ENCODE data around the gene ZSCAN2.
"Not testable (repeated sequence)": the region's sequence is repeated elsewhere in the genome, so short reads cannot be mapped to it uniquely, and the experiment has no call there.

Gene ZSCAN2

DNA sequence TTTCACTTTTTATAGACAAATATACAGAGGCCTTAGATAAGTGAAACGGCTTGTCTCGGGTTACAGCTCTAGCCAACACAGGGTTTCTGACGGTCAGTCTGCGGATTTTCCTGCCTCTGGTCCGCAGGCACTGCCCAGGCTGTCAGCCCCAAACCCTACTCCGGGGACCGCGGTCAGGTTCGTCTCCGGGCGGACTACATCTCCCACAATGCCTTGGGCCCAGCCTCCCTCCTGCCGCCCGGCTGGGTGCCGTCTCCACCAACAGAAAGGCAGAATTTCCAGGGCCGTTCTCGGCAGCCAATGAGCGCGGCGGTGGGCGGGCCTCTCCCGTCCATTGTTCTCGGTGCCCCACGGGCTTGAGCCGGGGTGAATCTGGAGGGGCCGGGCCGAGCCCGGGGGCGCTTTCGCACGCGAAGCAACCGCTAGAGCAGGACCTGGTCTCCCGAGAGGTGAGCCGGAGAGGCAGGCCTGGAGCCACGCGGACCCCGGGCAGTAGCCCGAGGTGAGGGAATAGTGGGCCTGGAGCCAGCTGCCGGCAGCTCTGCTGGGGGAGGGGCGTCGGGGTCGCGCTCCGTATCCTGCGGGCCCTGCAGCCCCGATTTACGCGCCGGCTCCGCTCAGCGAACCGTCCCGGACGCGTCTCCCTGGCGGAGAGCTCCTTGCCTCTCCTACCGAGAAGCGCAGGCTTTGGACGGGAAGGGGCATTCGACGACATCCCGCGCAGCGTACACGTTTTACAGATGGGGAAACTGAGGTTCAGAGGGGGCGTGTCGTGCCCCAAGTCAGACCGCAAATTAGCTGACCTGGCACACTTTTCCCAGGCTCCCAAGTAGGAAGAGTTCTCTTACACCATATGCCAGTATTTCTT is at the start of gene ZSCAN2:
Gene ZSCAN2, plus strand, starts transcription at position 323 of the 868 bp plus-strand sequence. CDS start 2,919 bp downstream, outside the sequence.
- peak; percentile 90 for DNase-seq

DNA sequence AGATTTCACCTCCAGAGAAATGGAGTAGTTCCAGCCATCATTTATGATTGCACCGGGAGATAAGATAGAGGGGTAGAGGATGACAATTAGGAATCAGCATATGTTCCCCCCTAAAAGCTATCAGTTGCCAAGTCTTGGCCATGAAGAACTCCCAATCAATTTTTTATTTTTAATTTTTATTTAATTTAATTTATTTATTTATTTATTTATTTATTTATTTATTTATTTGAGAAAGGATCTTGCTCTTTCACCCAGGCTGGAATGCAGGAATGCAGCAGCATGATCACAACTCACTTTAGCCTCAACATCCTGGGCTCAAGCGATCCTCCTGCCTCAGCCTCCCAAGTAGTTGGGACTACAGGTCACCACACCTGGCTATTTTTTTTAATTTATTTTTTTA is 49.2 kb upstream of the ZSCAN2 start:
- DNase-seq, result not testable (repeated sequence)

DNA sequence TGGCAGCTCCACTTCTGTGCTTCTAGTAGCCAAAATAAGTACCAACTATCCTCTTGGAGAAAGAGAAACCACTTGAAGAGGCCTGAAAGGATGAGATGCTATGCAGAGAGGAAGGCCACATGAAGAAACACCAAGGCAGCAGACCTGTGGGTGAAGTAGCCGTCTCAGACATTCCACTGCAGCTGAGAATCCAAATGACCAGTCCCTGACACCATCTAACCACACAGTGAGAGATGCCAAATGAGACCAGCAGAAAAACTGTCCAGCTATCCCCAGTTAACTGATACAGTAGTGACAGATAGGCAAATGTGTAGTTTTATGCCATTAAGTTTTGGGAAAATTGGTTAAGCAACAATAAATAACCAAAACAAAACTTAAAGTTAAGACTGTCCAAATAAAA is 47.9 kb upstream of the ZSCAN2 start:
- no peak for DNase-seq

DNA sequence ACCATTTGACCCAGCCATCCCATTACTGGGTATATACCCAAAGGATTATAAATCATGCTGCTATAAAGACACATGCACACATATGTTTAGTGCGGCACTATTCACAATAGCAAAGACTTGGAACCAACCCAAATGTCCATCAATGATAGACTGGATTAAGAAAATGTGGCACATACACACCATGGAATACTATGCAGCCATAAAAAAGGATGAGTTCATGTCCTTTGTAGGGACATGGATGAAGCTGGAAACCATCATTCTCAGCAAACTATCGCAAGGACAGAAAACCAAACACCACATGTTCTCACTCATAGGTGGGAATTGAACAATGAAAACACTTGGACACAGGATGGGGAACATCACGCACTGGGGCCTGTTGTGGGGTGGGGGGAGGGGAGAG is 44.1 kb upstream of the ZSCAN2 start:
- not testable (repeated sequence) for DNase-seq

DNA sequence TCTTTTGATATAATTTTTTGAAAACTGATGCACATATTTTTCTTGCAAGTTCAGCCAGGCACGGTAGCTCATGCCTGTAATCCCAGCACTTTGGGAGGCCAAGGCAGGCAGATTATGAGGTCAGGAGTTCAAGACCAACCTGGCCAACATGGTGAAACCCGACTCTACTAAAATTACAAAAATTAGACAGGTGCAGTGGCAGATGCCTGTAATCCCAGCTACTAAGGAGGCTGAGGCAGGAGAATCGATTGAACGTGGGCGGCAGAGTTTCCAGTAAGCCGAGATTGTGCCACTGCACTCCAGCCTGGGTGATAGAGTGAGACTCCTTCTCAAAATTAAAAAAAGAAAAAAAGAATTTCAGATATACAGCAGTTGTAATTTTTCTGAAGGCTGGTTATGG is 32.8 kb upstream of the ZSCAN2 start:
- peak; percentile 28 for DNase-seq

DNA sequence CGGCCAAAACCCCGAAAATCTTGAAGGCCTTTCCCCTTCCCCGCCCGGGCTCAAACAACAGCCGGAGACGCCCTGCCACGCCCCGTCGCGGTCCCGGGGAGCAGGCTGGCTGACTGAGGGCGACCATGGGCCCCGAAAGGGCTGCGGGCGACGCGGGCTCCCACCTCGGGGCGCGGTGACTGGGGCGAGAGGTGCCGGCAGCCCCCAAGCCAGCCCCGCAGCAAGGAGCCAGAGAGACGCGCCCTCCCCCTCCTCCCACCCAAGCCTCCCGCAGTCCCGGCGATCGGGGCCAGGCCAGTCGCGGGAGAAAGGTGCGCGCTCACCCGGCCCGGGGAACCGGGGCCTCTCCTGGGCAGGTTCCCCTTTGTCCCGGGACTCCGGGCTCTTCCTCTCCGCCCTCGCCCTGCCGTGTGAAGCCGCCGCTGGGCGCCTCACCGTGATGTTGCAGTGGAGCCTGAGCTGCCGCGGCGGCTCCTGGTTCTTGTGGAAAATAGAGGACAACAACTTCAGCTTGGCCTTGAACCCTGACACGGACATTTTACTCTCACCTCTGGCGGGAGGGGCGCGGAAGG is 30.6 kb upstream of the ZSCAN2 start:
- no peak for DNase-seq

DNA sequence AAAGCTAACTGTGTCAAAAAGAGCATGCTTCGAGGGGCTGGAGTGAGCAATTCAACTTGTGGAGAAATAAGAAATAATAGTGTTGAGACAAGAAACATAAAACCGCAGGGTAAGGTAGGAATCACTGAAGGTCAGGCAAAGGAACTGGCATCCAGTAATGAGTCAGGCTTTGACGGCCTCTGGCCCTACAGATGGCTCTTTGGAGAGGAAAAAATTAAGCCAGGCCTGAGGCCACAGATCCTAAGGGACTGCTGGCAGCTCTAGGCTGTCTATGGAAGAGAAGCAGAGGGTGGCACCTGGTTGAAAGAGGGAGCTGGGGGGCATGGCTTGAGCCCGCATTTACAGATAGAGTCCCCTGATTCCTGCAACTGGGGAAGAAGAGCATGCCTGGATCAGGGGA is 28.6 kb upstream of the ZSCAN2 start:
- DNase-seq, result no peak

DNA sequence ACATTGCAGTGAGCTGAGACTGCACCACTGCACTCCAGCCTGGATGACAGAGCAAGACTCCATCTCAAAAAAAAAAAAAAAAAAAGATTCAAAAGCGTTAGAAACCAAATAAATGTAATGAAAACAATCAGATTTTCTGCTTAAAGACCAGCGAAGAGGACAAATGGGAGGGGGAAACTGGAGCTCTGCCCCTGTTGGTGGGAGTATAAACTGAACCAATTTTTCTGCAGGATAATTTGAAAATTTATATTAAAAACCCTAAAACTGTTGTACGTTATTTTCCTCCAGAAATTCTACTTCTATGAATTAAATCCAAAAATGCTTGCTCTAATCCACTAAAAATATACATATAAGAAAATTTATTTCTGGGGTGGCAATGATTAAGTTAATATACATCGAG is 25.3 kb upstream of the ZSCAN2 start:
- DNase-seq, result no peak

DNA sequence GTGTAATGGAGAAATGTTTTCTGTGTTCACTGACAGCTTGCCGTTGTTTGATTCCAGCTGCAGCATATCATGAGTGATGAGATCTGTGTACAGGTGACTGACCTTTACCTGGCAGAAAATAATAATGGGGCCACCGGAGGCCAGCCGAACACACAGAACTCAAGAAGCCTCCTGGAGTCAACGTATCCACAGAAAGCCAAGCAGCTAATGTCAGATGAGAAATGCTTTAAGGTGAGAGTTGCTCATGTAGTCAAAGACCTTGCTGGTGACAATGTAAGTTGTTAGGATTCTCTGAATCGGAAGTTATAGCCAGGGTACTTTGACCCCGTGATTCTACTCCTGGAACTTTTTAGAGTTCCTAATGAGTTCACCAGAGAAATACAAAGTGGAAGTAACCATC is 22.9 kb upstream of the ZSCAN2 start:
- not testable (repeated sequence) for DNase-seq

DNA sequence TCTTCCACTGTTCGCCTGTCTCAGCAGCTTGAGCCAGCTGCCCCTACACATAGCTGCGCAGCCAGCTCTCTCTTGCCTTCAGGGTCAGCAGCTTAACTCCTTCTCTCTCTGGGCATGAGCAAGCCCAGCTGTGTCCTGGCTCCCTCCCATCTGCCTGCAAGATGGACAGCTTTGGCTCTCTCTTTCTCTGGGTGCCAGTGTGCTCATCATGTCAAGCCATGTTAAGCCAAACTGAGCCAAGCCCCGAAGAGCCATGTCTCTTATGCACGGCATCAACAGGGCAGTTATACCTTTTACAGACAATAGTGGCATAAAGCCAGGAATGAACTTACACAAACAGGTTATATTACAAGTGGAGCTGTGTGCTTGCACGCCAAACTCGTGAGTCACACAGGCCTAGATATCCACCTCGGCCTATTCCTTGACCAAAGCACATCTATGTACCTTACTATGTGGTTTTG is 21.5 kb upstream of the ZSCAN2 start:
- peak; percentile 25 for DNase-seq

DNA sequence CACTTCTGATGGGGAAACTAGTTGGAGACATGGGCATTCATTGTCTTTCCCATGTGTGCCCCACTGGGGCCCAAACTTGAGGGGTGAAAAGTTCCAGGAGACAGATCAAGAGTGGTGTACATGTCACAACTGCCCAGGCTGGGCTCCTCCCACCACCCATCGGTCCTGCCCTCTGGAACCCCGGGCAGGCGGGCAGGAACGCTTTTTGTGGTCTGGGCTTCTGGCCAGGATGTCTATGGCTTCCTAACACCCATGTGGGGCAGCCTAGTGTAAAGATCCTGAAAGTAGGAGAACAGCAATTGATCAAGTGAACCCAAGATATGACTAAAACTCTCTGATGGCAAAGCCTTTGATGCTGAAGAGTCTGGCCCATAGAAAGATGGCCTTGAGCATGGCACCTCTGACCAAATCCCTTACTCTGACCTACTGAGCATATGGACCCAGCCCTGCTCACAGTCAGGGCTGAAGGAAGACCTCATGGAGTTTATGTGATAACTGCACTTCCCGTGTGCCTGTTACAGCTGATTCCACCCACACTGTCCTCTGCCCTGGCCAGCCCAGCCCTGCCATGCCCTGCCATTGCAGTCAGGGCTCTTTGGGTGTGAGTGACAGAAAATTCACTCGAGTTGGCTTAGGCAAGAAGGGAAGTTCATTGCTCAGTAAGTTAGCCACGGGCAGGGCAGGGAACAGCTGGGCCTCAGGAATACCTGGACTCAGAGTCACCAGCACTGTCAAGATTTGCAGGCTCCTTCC is 19.0 kb upstream of the ZSCAN2 start:
- DNase-seq, result not testable (repeated sequence)

DNA sequence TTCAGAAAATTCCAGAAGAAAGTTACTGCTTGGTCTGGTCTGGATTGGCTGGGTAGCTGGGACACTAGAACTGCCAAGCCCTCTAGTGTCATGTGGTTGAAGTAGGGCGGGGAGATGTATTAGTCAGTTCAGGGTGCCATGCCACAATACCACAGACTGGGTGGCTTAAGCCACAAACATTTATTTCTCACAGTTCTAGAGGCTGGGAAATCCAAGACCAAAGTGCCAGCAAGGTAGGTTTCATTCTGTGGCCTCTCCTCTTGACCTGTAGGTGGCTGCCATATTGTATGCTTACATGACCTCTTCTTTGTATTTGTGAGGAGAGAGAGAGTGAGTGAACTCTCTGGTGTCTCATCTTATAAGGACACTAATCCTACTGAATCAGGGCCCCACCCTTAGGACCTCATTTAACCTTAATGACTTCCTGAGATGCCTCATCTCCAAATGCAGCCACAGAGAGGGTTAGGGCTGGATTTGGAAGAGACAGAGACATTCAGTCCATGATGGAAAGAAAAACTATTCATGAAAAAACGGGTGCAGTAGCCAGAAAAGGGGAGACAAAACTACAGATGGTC is 18.1 kb upstream of the ZSCAN2 start:
- no peak for DNase-seq

DNA sequence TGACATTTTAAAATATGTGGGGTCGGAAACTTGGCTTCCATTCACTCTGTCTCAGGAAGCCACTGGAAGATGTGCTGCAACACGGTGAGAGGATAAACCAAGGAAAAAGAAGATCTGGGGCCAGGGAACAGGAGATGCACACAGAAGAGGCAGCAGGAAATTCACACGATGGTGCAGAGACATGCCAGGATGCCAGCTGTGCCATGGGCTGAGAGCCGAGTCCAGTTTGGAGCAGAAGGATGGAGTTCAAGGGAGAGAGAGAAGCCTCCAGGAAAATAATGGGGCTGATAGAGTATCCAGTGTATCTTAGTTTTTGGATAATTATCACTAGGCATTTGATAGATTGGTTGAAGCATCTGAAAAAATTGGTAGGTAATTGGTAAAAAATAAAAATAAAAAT is 16.9 kb upstream of the ZSCAN2 start:
- DNase-seq, result not testable (repeated sequence)

DNA sequence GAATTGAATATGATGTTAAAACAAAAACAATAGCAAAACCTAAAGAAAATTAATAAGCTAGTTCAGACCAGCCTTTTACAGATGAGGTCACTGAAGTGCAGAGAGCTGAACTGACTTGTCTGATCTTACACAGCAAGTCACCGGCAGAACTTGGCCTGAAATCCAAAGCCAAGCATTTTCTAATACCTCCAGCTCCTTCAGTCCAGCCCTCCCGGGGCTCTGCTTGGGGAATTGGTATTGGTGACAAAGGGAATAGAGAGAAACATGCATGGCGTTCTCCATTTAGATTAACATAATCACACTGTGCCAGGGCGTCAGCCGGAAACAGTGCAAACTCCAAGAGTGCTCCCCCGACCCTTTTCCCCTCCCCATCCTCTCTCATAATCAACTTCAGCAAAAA is 14.1 kb upstream of the ZSCAN2 start:
- DNase-seq, result no peak

DNA sequence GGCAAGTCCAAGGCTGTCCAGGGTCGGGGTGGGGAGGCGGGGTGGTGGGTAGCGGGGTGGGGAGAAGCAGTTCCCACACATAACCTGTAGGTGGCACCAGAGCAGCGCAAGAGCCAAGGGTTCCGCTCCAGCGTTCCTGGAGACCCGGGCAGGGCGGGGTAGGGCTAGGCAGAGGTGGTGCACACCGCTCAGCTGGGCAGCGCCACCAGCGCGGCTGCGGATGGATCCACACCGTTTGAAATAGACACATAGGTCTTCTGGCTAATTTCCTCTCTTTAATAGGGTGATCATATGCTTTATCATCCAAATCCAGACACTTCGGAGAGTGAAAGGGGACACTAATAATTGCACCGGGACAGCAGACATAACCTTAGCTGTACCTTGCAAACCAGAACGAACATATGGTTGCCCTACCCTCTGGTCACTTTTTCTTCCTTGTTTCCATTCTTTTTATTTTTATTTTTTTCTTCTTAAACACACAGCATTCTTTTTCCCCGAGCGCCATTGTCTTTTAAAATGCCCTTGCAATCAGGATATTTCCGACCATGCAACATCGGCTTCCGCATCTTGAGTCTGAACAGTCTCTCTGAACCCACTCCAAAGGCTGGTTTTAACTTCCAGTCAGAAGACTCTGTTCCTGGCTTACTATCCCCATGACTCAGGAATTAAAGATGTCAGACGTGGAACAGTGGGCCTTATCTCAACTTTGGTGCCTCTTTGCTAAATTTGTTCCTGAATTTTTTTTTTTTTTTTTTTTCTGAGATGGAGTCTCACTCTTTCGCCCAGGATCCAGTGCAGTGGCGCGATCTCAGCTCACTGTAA is 12.5 kb upstream of the ZSCAN2 start:
- peak; percentile 60 for DNase-seq

DNA sequence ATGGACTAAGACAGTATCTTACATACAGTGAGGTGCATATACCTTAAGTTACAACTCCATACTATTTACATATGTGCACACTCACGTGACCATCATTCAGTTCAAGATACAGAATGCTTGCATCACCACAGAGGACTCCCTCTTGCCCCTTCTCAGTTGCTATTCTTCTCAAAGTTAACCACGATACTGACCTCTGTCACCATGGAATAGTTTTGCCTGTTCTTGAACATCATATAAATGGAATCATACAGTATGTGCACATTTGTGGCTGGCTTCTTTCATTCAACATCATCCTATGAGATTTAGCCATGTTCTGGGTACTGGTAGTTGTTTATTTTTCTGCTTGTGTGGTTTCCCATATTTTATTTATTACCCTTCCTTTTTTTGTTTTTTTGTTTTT is 10.4 kb upstream of the ZSCAN2 start:
- no peak for DNase-seq

DNA sequence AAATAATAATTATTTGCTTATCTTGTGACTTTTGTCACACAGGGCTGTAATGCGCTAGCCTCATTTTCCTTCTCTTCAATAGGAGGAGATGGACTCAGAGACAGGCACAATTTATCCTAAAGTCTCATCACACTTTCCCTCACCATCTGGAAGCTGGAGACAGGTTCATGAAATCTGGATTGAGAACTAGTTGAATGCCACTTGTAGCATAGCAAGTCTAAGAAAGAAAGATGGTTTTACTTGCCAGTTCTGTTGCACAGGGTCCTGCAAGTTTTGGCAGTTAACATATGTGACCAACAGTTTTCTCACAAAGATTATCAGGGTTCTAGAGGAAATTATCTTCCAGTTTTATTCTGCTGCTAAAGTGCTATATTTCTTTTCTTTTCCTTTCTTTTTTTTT is 9.0 kb upstream of the ZSCAN2 start:
- DNase-seq, result no peak

DNA sequence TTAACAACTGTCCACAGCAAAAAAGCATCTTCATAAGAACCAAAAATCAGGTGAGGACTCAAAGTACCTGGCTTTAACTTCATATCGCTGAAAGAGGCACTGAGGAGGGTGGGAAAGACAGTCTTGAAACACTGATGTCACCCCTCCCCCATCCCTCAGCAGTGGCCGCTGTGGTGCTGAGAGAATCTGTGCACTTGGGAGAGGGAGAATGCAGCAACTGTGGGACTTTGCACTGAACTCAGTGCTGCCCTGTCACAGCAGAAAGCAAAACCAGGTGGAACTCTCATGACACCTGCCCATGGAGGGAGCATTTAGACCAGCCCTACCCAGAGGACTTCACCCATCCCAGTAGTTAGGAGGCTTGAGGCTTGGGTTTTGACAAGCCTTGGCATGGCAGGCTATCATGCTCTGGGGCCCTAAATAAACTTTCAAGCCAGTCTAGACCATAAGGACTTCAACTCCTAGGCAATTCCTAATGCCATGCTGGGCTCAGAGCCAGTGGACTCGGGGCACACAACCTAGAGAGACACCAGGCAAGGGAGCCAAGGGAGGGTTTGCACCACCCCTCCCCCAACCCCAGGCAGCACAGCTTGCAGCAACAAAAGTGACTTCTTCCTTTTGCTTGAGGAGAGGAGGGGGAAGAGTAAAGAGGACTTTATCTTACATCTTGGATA is 6.1 kb upstream of the ZSCAN2 start:
- no peak for DNase-seq

DNA sequence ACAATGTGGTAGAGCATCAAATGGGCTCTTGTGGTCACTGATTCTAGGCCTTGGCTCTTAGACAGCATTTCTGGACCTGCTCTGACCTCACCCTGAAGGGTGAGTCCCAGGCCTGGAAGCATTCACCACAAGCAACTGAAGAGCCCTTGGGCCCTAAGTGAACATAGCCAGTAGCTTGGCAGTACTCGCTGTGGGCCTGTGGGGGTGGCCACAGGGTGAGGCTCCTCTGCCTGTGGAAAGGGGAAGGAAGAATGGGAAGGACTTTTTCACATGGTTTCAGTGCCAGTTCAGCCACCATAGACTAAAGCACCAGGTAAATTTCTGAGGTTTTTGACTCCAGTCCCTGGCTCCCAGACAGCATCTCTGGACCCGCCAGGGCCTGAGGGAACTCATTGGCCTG is 5.1 kb upstream of the ZSCAN2 start:
- DNase-seq, result no peak

DNA sequence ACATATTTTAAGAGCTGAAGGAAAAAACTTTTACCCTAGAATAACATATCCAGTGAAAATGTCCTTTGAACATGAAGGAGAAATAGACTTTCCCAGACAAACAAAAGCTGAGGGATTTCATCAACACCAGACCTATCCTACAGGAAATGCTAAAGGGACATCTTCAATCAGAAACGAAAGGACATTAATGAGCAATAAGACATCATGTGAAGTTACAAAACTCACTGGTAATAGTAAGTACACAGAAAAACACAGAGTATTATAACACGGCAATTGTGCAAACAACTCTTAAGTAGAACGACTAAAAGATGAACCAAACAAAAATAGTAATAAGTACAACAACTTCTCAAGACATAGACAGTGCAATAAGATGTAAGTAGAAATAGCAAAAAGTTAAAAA is 3.5 kb upstream of the ZSCAN2 start:
- no peak for DNase-seq

DNA sequence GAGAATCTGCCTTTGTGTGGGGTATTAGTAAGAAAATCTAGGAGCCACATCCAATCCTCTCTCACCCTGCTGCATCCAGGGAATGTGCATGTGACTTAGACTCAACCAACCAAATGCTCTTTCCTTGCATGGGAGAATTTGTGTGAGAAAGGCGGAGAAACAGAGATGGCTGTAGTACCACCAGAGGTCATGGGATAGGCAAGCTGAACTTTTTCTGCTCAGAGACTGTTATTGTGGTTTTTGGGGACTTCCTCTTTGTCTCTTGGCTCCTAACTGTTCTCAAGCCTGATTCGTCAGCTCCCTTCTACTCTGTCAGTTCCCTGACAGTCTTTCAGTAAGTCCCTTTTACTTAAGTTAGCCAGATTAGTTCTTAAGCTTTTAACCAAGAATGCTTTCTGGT is 2.6 kb upstream of the ZSCAN2 start:
- no peak for DNase-seq

DNA sequence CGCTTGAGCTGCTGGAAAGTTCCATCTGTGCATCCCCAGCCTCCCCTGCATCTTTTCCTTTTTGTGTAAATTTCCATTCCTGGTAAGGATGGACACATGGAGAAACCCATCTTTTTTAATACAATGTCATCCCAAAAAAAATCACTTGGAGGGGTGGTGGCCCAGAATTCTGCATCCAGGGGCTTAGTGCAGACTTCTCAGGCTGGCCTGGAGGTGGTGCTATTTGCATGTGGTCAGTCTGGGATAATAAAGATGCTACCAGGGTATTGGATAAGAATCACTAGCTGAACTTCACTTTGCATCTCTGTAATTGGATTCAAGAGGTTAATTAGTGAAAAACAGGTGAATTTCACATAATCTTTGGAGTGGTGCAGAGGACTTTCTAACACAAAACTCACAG is 1.8 kb upstream of the ZSCAN2 start:
- peak; percentile 5 for DNase-seq
